Measurements from ENCODE around the gene TFEC. TPM values are rescaled to one million over a fixed set of nuclear protein-coding genes. Genes with fewer than 3 reads are reported as not detected.

TFEC gene
- total RNA-seq, 1 donor = not detected

DNA sequence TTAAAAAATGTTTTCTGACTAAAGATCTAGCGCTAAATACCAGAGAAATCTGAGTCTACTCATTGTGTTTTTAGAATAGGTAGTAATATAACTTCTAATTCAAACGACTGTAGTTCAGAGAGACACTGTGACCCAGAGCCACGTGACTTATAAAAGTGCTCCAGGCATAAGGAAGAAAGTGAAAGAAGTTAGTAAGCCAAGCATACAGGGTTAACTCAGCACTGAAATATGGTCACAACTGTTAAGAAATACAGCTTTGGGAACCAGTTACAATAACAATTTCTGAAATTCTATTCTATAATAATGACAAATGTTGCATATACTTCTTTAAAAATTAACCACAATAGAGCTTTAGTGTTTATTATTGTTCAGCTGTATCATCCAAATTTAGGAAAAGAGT, 119.1 kb downstream of the TFEC start:
- DNase-seq (ENCODE audit: low read depth) = peak; percentile 4
- TF ChIP-seq, protein P1, sequence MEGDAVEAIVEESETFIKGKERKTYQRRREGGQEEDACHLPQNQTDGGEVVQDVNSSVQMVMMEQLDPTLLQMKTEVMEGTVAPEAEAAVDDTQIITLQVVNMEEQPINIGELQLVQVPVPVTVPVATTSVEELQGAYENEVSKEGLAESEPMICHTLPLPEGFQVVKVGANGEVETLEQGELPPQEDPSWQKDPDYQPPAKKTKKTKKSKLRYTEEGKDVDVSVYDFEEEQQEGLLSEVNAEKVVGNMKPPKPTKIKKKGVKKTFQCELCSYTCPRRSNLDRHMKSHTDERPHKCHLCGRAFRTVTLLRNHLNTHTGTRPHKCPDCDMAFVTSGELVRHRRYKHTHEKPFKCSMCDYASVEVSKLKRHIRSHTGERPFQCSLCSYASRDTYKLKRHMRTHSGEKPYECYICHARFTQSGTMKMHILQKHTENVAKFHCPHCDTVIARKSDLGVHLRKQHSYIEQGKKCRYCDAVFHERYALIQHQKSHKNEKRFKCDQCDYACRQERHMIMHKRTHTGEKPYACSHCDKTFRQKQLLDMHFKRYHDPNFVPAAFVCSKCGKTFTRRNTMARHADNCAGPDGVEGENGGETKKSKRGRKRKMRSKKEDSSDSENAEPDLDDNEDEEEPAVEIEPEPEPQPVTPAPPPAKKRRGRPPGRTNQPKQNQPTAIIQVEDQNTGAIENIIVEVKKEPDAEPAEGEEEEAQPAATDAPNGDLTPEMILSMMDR (IDR thresholded peaks at IDR 0.05; ENCODE audit: insufficient read depth, low read depth, low read length) = no peak

DNA sequence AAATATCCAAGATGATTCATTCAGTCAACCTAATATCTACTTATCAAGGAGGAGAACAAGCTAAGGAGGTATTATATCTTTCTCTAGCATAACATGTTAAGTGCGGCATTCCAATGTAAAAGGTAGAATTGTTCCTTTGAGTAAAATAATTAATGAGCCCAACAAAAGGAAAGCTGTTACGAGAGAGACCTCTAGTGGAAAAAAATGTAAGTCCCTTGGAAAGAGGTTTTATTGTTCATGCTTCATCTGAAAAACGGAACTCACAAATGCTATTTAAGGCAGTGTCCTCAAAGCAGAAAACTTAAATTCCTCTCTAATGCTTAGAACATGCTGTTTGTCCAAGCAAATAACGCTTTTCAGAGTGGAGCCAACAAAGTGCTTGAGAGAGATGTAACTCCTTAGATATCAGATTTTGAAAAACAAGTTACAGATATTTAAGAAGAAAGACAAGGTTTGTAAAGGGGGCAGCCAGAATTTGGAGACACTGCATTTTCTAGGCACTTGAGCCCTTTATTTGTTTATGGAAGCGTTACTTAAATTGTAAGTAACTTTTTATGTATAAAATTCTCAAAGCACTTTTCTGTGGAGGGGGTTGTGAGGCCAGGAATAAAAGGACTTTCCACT, 119.9 kb downstream of the TFEC start:
- H3K4me3 ChIP-seq (ENCODE audit: low read depth, low read length) = no peak overlapping the region
- TF ChIP-seq, protein P1 (IDR thresholded peaks at IDR 0.05; ENCODE audit: insufficient read depth, low read depth, low read length) = peak; percentile 65
- DNase-seq (ENCODE audit: low read depth) = peak; percentile 28

More for the DNA sequence above, 119.1 kb downstream of the TFEC start:
- H3K4me3 ChIP-seq (ENCODE audit: low read depth, low read length) = no peak overlapping the region

DNA sequence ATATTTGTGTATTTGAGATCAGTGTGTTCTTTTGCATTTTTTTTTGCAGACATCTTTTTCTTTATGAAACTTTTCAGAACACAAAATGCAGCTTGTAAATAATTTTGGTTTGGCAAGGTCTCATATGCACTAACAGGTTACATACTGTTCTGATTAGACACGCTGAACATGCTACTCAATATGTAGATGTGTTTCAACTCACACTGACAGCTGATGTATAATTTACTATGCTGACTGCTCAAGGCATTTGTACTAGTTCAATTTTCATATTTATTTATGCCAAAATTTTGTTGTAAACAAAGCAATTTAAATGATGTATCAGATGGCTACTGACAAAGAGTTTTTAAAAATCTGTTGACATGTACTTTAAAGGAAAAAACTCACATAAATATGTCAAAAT, 123.8 kb downstream of the TFEC start:
- no peak for DNase-seq (ENCODE audit: low read depth)
- TF ChIP-seq, protein P1 (IDR thresholded peaks at IDR 0.05; ENCODE audit: insufficient read depth, low read depth, low read length) = no peak
- no peak overlapping the region for H3K4me3 ChIP-seq (ENCODE audit: low read depth, low read length)

DNA sequence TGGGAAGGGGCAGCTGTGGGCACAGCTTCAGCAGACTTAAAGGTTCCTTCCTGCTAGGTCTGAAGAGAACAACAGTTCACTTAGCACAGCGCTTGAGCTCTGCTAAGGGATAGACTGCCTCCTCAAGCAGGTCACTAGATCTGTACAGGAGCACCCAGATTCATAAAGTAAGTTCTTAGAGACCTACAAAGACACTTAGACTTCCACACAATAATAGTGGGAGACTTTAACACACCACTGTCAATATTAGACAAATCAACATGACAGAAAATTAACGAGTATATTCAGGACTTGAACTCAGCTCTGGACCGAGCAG, 140.9 kb downstream of the TFEC start:
- no peak for DNase-seq (ENCODE audit: low read depth)
- no peak overlapping the region for H3K4me3 ChIP-seq (ENCODE audit: low read depth, low read length)
- TF ChIP-seq, protein P1 (IDR thresholded peaks at IDR 0.05; ENCODE audit: insufficient read depth, low read depth, low read length) = no peak

DNA sequence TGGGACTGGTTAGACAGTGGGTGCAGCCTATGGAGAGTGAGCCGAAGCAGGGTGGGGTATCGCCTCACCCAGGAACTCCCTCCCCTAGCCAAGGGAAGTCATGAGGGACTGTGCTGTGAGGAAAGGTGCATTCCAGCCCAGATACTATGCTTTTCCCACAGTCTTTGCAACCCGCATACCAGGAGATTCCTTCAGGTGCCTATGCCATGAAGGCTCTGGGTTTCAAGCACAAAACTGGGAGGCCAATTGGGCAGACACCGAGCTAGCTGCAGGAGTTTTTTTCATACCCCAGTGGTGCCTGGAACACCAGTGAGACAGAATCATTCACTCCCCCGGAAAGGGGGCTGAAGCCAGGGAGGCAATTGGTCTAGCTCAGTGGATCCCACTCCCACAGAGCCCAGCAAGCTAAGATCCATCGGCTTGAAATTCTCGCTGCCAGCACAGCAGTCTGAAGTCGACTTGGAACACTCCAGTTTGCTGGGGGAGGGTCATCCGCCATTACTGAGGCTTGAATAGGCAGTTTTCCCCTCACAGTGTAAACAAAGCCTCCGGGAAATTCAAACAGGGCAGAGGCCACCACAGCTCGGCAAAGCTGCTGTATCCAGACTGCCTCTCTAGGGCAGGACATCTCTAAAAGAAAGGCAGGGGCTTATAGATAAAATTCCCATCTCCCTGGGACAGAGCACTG, 141.4 kb downstream of the TFEC start:
- H3K4me3 ChIP-seq (ENCODE audit: low read depth, low read length) = no peak overlapping the region
- TF ChIP-seq, protein P1 (IDR thresholded peaks at IDR 0.05; ENCODE audit: insufficient read depth, low read depth, low read length) = no peak
- DNase-seq (ENCODE audit: low read depth) = no peak

DNA sequence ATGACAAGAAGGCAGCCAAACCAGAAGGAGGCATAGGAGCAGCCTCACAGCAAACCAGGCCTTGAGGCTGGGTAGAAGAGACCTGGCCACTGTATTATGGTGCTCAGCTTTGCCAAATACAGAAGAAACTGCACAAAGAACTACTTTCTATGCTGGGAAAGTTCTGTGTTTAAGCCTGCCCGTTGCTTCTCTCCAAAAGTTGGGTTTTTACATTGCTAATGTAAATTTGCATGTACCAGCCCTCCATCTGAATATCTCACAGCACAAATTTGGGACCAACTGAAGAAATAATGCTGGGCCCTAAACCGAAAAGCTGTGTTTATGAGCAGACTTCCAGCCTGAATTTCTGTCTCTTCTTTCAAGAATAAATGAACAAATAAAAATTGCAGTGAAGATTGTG, 145.0 kb downstream of the TFEC start:
- no peak overlapping the region for H3K4me3 ChIP-seq (ENCODE audit: low read depth, low read length)
- no peak for DNase-seq (ENCODE audit: low read depth)
- TF ChIP-seq, protein P1 (IDR thresholded peaks at IDR 0.05; ENCODE audit: insufficient read depth, low read depth, low read length) = no peak

Other genes with a start within 250 kb of the TFEC start
- gene TES, start 179.8 kb upstream of the TFEC start, total RNA-seq = 93.3 and 101 TPM in 2 replicates

Measured in fibroblast of villous mesenchyme (primary cell).